Stomach (tissue), 4 donors: ENCODE data around the gene ZBTB7A.

ENCODE experiments used
- CTCF ChIP-seq, 7 experiments: fragments of 450-650 bp in 4 of 7; fragments of 200-600 bp in 3 of 7; sonication (generic) in 3 of 7; IDR thresholded peaks; one replicate each; pipeline ENCODE4 v1.5.1; 2016 to 2019; ENCODE audit warnings: antibody characterized with exemption in 7 of 7, control low read depth in 2 of 7, mild to moderate bottlenecking in 1 of 7
- EP300 ChIP-seq: sonication (generic); formaldehyde crosslinking; IDR thresholded peaks from one replicate; pipeline ENCODE4 v1.6.1; 2017; ENCODE audit warnings: antibody characterized with exemption
- POLR2A ChIP-seq, 4 donors: fragments of 450-650 bp; IDR thresholded peaks; one replicate each; pipeline ENCODE4 v1.6.1; 2016; ENCODE audit warnings: antibody characterized with exemption in 4 of 4, control low read depth in 2 of 4, mild to moderate bottlenecking in 1 of 4, moderate library complexity in 1 of 4

GRCh38 chr19:4103080-4103433 lies 36.4 kb upstream of the ZBTB7A start:
- TF ChIP-seq CTCF (IDR thresholded peaks at IDR 0.05) (no peak), POLR2A (IDR thresholded peaks at IDR 0.05) (no peak), EP300 (no peak)
